Uterus (tissue), 4 donors: ENCODE measurements around the gene ST3GAL5. TPM values are rescaled to one million over a fixed set of nuclear protein-coding genes. Genes with fewer than 3 reads are reported as not detected.

Experiments used
- DNase-seq, 2 donors: peaks; one replicate each; pipeline ENCODE4 v3.0.0-alpha.2; 2019 to 2020
- H3K27ac ChIP-seq, 2 donors: fragments of 200-600 bp; sonication (generic); 1 replicate in 1 of 2; 2 replicates in 1 of 2; pipeline ENCODE4 v1.5.1; 2016 to 2018
- H3K27me3 ChIP-seq, 2 donors: fragments of 200-600 bp; sonication (generic); one replicate each; pipeline ENCODE4 v1.5.1; 2018 to 2019; ENCODE audit warnings: control low read depth in 1 of 2
- H3K36me3 ChIP-seq, 2 donors: fragments of 200-600 bp; sonication (generic); one replicate each; pipeline ENCODE4 v1.5.1; 2019; ENCODE audit warnings: control low read depth in 1 of 2
- H3K4me1 ChIP-seq, 2 donors: fragments of 200-600 bp; sonication (generic); one replicate each; pipeline ENCODE4 v1.5.1; 2018 to 2019; ENCODE audit warnings: control low read depth in 1 of 2
- H3K4me3 ChIP-seq, 2 donors: fragments of 200-600 bp; sonication (generic); 1 replicate in 1 of 2; 2 replicates in 1 of 2; pipeline ENCODE4 v1.5.1; 2018 to 2019; ENCODE audit warnings: mild to moderate bottlenecking in 1 of 2
- H3K9me3 ChIP-seq, 2 donors: fragments of 200-600 bp; sonication (generic); one replicate each; pipeline ENCODE4 v1.5.1; 2019; ENCODE audit warnings: control low read depth in 1 of 2
- CTCF ChIP-seq, 4 experiments: fragments of 200-600 bp in 2 of 4; fragments of 450-650 bp in 2 of 4; sonication (generic) in 2 of 4; IDR thresholded peaks; one replicate each; pipeline ENCODE4 v1.5.1; 2016 to 2019; ENCODE audit warnings: antibody characterized with exemption in 4 of 4, mild to moderate bottlenecking in 2 of 4, moderate library complexity in 1 of 4
- POLR2A ChIP-seq, 2 donors: fragments of 450-650 bp; IDR thresholded peaks; one replicate each; pipeline ENCODE4 v1.6.1; 2016; ENCODE audit warnings: antibody characterized with exemption in 2 of 2, mild to moderate bottlenecking in 1 of 2, moderate library complexity in 1 of 2
- intact Hi-C: fragments of 100-400 bp; cut with DNase I; formaldehyde crosslinking; loops from one replicate; pipeline ENCODE4 v1.15.1; 2023; ENCODE audit warnings: low total_unique reads
- total RNA-seq, 4 donors: library from RNA; depleted of rRNA in 3 of 4; stranded (reverse); fragments of >200 nt in 3 of 4; gene quantifications; one replicate each; pipeline versions ENCODE4 v1.1.0 to v1.2.4, GENCODE V29; 2014 to 2023
- donor health status: DM: yes; HTN: yes; CAD: no.

The ST3GAL5 gene
- total RNA-seq, 4 donors from 2014 or later = 12.3 to 52.9 (median 32.9) TPM

- Histone ChIP-seq H3K27ac (peak overlapping the region; percentile 66 to 71), H3K27me3 (no peaks in the 10 kb centered on the region), H3K4me1 (no peaks in the 10 kb centered on the region), H3K36me3 (no peaks in the 10 kb centered on the region), H3K9me3 (no peaks in the 10 kb centered on the region), H3K4me3 (no peak overlapping the region)
- TF ChIP-seq POLR2A (IDR thresholded peaks at IDR 0.05) (no peak), CTCF (IDR thresholded peaks at IDR 0.05) (no peak)
- intact Hi-C loops = no loop called here
- no peak for DNase-seq
These were observed 36.5 kb downstream of the ST3GAL5 start for GRCh38 chr2:85852152-85852840.

- H3K4me3 ChIP-seq = no peak overlapping the region
- TF ChIP-seq CTCF (IDR thresholded peaks at IDR 0.05) (no peak), POLR2A (IDR thresholded peaks at IDR 0.05) (no peak)
- DNase-seq = peak; percentile 63 to 69
- H3K27me3 ChIP-seq = no peaks in the 10 kb centered on the region
- no peaks in the 10 kb centered on the region for H3K4me1 ChIP-seq
- H3K36me3 ChIP-seq = no peaks in the 10 kb centered on the region
- H3K9me3 ChIP-seq = no peaks in the 10 kb centered on the region
- peak overlapping the region; percentile 66 to 71 for H3K27ac ChIP-seq
- intact Hi-C loops = no loop called here
These were observed 37.3 kb downstream of the ST3GAL5 start for GRCh38 chr2:85851253-85852151.

- Histone ChIP-seq H3K4me3 (no peak overlapping the region), H3K27ac (peak overlapping the region in 1 of 2 donors; percentile 66), H3K27me3 (no peaks in the 10 kb centered on the region), H3K36me3 (no peaks in the 10 kb centered on the region), H3K4me1 (no peaks in the 10 kb centered on the region), H3K9me3 (no peaks in the 10 kb centered on the region)
- DNase-seq = no peak
- intact Hi-C loops = no loop called here
- TF ChIP-seq CTCF (IDR thresholded peaks at IDR 0.05) (no peak), POLR2A (IDR thresholded peaks at IDR 0.05) (no peak)
These were observed 38.3 kb downstream of the ST3GAL5 start for GRCh38 chr2:85850451-85850850.

GRCh38 chr2:85847051-85847588, 41.7 kb downstream of the ST3GAL5 start:
- no peaks in the 10 kb centered on the region for H3K4me1 ChIP-seq
- no peak overlapping the region for H3K27ac ChIP-seq
- TF ChIP-seq POLR2A (IDR thresholded peaks at IDR 0.05) (no peak), CTCF (IDR thresholded peaks at IDR 0.05) (no peak)
- DNase-seq = no peak
- no peaks in the 10 kb centered on the region for H3K36me3 ChIP-seq
- H3K9me3 ChIP-seq = no peaks in the 10 kb centered on the region
- intact Hi-C loops = no loop called here
- H3K27me3 ChIP-seq = no peaks in the 10 kb centered on the region
- no peak overlapping the region for H3K4me3 ChIP-seq

- no peaks in the 10 kb centered on the region for H3K9me3 ChIP-seq
- no peaks in the 10 kb centered on the region for H3K36me3 ChIP-seq
- intact Hi-C loops = no loop called here
- no peaks in the 10 kb centered on the region for H3K27me3 ChIP-seq
- no peak overlapping the region for H3K27ac ChIP-seq
- H3K4me1 ChIP-seq = no peaks in the 10 kb centered on the region
- DNase-seq = no peak
- TF ChIP-seq CTCF (IDR thresholded peaks at IDR 0.05) (no peak), POLR2A (IDR thresholded peaks at IDR 0.05) (no peak)
- H3K4me3 ChIP-seq = no peak overlapping the region
These were observed 42.4 kb downstream of the ST3GAL5 start for GRCh38 chr2:85846411-85846810.
